ENCODE data around the gene SHC1. TPM values are rescaled to one million over a fixed set of nuclear protein-coding genes. Genes with fewer than 3 reads are reported as not detected.
A peak's percentile ranks its signal among the peaks of the same experiment; 100 is the strongest.

The SHC1 gene
- polyA plus RNA-seq, 1 experiment = 653 TPM

- ChIA-PET CTCF (interaction anchor here (1.1 to 9.0 kb wide), 8 partner anchors 11 to 51 kb away, joined by 3 to 95 read pairs (median 11); partner anchors contain the start of genes FLAD1, PBXIP1 and SHC1), POLR2A (interaction anchor here (0.6 kb wide), 1 partner anchor 1717 kb away, joined by 3 read pairs; no protein-coding TSS in a partner anchor)
- Histone ChIP-seq H3K4me3 (ENCODE audit: low read depth, low read length) (no peak overlapping the region), H3K36me3 (ENCODE audit: control insufficient read depth, insufficient read depth, low read length) (peaks cover 3% of the 10 kb centered on the region; the same call in 1 of the 2 replicates), H3K27me3 (ENCODE audit: control insufficient read depth, insufficient read depth, low read length) (no peaks in the 10 kb centered on the region)
- TF ChIP-seq, protein P1, sequence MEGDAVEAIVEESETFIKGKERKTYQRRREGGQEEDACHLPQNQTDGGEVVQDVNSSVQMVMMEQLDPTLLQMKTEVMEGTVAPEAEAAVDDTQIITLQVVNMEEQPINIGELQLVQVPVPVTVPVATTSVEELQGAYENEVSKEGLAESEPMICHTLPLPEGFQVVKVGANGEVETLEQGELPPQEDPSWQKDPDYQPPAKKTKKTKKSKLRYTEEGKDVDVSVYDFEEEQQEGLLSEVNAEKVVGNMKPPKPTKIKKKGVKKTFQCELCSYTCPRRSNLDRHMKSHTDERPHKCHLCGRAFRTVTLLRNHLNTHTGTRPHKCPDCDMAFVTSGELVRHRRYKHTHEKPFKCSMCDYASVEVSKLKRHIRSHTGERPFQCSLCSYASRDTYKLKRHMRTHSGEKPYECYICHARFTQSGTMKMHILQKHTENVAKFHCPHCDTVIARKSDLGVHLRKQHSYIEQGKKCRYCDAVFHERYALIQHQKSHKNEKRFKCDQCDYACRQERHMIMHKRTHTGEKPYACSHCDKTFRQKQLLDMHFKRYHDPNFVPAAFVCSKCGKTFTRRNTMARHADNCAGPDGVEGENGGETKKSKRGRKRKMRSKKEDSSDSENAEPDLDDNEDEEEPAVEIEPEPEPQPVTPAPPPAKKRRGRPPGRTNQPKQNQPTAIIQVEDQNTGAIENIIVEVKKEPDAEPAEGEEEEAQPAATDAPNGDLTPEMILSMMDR (IDR thresholded peaks at IDR 0.05; ENCODE audit: insufficient read depth, low read depth, low read length) = no peak
- DNase-seq (ENCODE audit: low read depth) = no peak
Measured at GRCh38 chr1:154994591-154994990, 24.0 kb upstream of the SHC1 start.

GRCh38 chr1:154994269-154994587 lies 23.7 kb upstream of the SHC1 start:
- H3K4me3 ChIP-seq (ENCODE audit: low read depth, low read length) = no peak overlapping the region
- ChIA-PET POLR2A (interaction anchor here (0.5 to 0.6 kb wide), 2 partner anchors 28 to 1717 kb away, joined by 3 to 4 read pairs; no protein-coding TSS in a partner anchor), CTCF (interaction anchor here (1.1 to 9.0 kb wide), 8 partner anchors 11 to 57 kb away, joined by 3 to 95 read pairs (median 6); partner anchors contain the start of genes ADAM15, FLAD1, PBXIP1 and SHC1)
- TF ChIP-seq, protein P1 (IDR thresholded peaks at IDR 0.05; ENCODE audit: insufficient read depth, low read depth, low read length) = no peak
- no peak for DNase-seq (ENCODE audit: low read depth)
- H3K27me3 ChIP-seq (ENCODE audit: control insufficient read depth, insufficient read depth, low read length) = no peaks in the 10 kb centered on the region
- H3K36me3 ChIP-seq (ENCODE audit: control insufficient read depth, insufficient read depth, low read length) = peaks cover 5% of the 10 kb centered on the region; the same call in 1 of the 2 replicates

DNA sequence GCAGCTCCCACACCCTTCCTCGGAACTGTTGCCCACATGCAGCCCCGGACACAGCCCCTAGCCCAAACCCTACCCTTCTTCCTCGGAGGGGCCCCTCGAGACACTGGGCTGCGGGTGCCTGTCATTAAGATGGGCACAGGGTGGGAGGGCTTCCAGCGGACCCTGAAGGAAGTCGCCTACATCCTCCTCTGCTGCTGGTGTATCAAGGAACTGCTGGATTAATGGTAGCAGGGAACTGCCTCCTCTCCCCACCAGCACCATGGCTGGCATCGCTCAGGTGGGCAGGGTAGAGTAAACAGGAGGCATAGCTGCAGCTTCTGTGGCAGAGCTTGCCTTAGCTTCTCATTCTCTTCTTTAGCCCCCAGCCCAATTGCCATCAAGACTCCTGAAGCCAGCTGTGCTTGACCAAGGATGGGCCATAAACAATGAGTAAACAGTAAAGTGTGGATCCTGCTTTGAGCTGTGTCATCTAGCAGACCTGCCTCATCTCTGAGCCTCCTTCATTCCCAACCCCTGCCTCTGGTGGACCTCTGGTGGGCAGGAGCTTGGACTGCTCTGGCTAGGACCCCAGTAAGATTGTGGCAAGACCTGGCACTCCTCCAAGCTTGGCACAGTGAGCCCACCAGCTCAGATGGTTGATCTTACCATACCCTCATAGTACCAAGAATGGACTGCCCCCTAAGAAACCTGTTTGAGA lies 23.2 kb upstream of the SHC1 start, which contains the start of gene LENEP:
LENEP (plus strand) TSS at position 15 of the 697 bp plus-strand sequence; CDS start at position 37, 22 bp downstream.
- CTCF ChIA-PET = interaction anchor here (0.6 to 9.0 kb wide), 9 partner anchors 10 to 97 kb away, joined by 3 to 95 read pairs (median 5); partner anchors contain the start of genes ADAM15, FLAD1, PBXIP1 and SHC1
- no peak within 1 kb of the TSS for H3K4me3 ChIP-seq (ENCODE audit: low read depth, low read length)
- peaks cover 8% of the 10 kb centered on the region for H3K36me3 ChIP-seq (ENCODE audit: control insufficient read depth, insufficient read depth, low read length)
- no peak for DNase-seq (ENCODE audit: low read depth)
- TF ChIP-seq, protein P1 (IDR thresholded peaks at IDR 0.05; ENCODE audit: insufficient read depth, low read depth, low read length) = no peak
- POLR2A ChIA-PET = interaction anchor here (0.5 to 0.6 kb wide), 2 partner anchors 27 to 1718 kb away, joined by 3 to 4 read pairs; no protein-coding TSS in a partner anchor
- no peaks in the 10 kb centered on the region for H3K27me3 ChIP-seq (ENCODE audit: control insufficient read depth, insufficient read depth, low read length)

DNA sequence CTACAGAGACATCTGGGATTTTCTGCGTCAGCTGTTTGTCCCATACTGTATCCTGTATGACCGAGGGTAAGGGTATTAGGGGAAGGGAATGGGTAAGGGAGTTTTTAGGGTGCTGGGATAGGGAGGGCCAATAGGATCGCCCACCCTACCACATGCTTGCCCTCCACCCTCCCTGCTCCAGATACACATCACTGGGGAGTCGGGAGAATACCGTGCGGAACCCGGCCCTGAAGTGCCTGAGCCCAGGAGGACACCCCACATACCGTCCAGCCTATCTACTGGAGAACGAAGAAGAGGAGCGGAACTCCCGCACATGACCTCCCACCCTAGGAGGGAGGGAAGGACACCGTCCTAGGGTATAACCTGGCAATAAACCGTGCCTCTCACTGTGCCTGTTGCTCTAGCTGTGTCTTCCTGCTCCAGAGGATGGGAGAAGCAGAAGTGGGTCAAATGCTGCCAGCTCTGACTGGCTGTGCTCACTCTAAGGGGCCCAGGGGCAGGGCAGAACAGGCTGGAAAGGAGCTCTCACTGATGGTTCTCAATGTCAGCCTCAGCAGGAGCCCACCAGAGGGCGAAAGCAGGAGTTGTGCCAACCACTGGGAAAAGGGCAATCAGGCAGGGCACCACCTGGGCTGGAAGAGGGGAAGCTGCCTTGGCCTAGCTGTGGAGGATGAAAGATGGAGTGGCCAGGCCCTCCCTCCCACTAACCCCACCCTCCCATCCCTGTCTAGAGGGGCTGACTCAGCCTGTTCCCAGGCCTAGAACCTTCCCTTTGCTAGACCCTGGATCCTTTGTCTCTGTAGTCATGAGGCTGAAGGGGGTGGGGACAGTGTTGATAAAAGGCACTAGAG lies 22.4 kb upstream of the SHC1 start:
- ChIA-PET CTCF (interaction anchor here (0.6 to 9.0 kb wide), 6 partner anchors 10 to 96 kb away, joined by 3 to 95 read pairs (median 10); partner anchors contain the start of genes ADAM15, FLAD1 and PBXIP1), POLR2A (no interaction called here)
- H3K27me3 ChIP-seq (ENCODE audit: control insufficient read depth, insufficient read depth, low read length) = no peaks in the 10 kb centered on the region
- TF ChIP-seq, protein P1 (IDR thresholded peaks at IDR 0.05; ENCODE audit: insufficient read depth, low read depth, low read length) = peak; percentile 28
- H3K4me3 ChIP-seq (ENCODE audit: low read depth, low read length) = no peak overlapping the region
- DNase-seq (ENCODE audit: low read depth) = no peak
- peaks cover 14% of the 10 kb centered on the region for H3K36me3 ChIP-seq (ENCODE audit: control insufficient read depth, insufficient read depth, low read length)

Measured in BJ (cell line).